Left ventricle myocardium inferior (tissue), 1 donor: ENCODE data around the gene ITGA2B. TPM values are rescaled to one million over a fixed set of nuclear protein-coding genes. Genes with fewer than 3 reads are reported as not detected.

Experiments
- DNase-seq: peaks from one replicate; pipeline ENCODE4 v3.0.0-alpha.2; 2020
- H3K27ac ChIP-seq: fragments of 200-600 bp; replicated peaks from 2 replicates; pipeline ENCODE4 v1.8.0; 2021
- H3K27me3 ChIP-seq: fragments of 200-600 bp; 2 replicates; pipeline ENCODE4 v1.8.0; 2021; ENCODE audit warnings: low read depth
- H3K36me3 ChIP-seq: fragments of 200-600 bp; 2 replicates; pipeline ENCODE4 v1.8.0; 2021
- H3K4me1 ChIP-seq: fragments of 200-600 bp; 2 replicates; pipeline ENCODE4 v1.8.0; 2021
- H3K4me3 ChIP-seq: fragments of 200-600 bp; 2 replicates; pipeline ENCODE4 v1.8.0; 2021; ENCODE audit warnings: mild to moderate bottlenecking, moderate library complexity
- H3K9me3 ChIP-seq: fragments of 200-600 bp; replicated peaks from 2 replicates; pipeline ENCODE4 v1.8.0; 2021
- CTCF ChIP-seq: fragments of 200-600 bp; IDR thresholded peaks from 2 replicates; pipeline ENCODE4 v1.8.0; 2021; ENCODE audit warnings: antibody characterized with exemption, mild to moderate bottlenecking, borderline replicate concordance
- intact Hi-C: fragments of 100-400 bp; cut with micrococcal nuclease; formaldehyde crosslinking; loops from one replicate; pipeline ENCODE4 v1.11.0; 2022
- total RNA-seq: library from RNA; stranded (reverse); fragmentation: NEBNext Ultra II Directional; extraction: Animal tissue kit (Norgen Biotek cat#: 25700); gene quantifications from one replicate; pipeline ENCODE4 v1.2.1, GENCODE V29; 2021
- donor health status: DM: no; HTN: yes; CAD: no; lungs with severe emphysema.

ITGA2B gene
- total RNA-seq, 1 donor from 2014 or later, result 0.91 TPM

DNA sequence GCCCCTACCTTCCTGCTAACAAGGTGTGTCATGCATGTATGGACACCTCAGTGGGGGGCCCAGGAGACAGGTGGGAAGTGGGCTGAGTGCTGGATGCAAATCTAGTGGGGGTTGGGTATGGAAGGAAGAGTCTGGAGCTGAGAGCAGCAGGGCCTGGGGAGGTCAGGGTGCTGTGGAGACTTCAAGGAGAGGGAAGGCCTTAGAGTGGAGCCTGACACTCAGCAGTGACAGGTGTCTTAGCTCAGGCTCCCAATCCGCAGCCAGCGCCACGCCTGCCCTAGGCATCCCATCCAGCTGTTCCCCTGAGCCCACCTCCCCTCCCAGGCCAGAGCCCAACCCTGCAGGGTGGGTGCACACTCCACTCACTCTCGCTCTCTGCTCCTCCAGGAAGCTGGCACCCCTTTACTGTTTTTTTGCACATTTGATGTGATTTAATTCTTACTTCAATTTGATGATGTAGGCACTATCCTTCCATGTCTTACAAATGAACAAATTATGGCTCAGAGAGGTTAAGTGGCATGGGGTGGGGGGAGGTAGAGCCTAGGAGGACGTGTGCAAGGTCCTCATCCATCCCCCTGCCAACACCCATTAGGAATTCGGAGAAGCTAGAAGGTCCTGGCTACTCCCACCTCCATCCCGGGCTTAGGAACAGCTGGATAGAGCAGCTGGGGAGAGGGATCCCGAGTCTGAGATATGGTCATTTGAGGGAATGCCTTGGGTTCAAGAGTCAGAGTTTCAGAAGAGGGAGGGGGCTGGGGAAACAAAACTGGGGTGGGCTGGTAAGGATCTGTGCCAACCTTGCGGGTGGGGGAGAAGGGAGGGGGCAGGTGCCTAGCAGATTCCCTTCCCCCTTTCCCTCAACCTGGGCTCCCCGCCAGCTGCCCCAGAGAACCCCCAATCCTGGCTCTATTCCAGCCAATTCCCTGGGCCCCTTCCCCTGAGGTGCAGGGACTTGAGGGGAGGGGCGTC is 27.9 kb downstream of the ITGA2B start:
- Histone ChIP-seq H3K27ac (no peak overlapping the region), H3K36me3 (no peaks in the 10 kb centered on the region), H3K4me1 (peaks cover 30% of the 10 kb centered on the region), H3K9me3 (no peaks in the 10 kb centered on the region), H3K27me3 (peaks cover 32% of the 10 kb centered on the region), H3K4me3 (no peak overlapping the region)
- no peak for DNase-seq
- intact Hi-C loops, result no loop called here
- no peak for TF ChIP-seq CTCF

- intact Hi-C loops, result no loop called here
Observed at GRCh38 chr17:44360826-44361225, 28.6 kb downstream of the ITGA2B start.

GRCh38 chr17:44360144-44360533 is 29.3 kb downstream of the ITGA2B start:
- intact Hi-C loops, result no loop called here
- H3K36me3 ChIP-seq, result no peaks in the 10 kb centered on the region
- peaks cover 20% of the 10 kb centered on the region for H3K27me3 ChIP-seq
- no peak overlapping the region for H3K4me3 ChIP-seq
- peaks cover 30% of the 10 kb centered on the region for H3K4me1 ChIP-seq
- no peak overlapping the region for H3K27ac ChIP-seq
- H3K9me3 ChIP-seq, result no peaks in the 10 kb centered on the region
- DNase-seq, result no peak
- no peak for TF ChIP-seq CTCF

More at GRCh38 chr17:44360826-44361225, 28.6 kb downstream of the ITGA2B start:
- no peak overlapping the region for H3K4me3 ChIP-seq
- H3K4me1 ChIP-seq, result peaks cover 30% of the 10 kb centered on the region
- no peaks in the 10 kb centered on the region for H3K9me3 ChIP-seq
- peaks cover 27% of the 10 kb centered on the region for H3K27me3 ChIP-seq
- no peaks in the 10 kb centered on the region for H3K36me3 ChIP-seq
- no peak for DNase-seq
- no peak for TF ChIP-seq CTCF
- no peak overlapping the region for H3K27ac ChIP-seq

DNA sequence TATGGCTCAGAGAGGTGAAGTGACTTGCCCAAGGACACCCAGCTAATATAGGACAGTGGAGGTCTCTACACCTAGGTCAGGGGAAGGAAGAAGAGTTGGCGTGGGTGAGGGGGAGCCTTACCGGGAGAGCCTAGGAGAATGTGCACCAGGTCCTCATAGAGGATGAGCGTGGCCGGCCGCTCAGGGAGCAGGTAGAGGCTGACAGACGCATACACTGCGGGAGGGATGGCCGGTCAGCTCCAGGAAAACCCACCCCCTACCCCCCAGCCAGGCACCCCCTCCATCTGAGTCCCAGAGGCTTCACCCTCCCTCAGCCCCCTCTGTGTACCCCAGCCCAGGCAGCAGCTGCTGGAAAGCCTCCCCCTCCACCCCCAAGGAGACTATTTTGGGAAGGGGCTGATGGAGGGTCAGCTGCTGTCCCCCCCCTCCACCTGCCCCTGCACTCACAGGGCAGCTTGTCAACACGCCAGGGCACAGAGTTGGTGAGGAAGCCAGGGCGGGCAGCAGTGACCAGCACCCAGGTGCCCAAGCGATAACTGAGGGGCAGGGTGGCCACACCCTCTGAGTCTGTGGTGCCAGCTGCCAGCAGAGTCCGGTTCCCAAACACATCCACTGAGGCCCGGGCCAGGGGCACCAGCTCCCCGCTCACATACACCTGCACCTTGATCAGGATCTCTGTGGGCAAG is 29.8 kb downstream of the ITGA2B start:
- no peak for TF ChIP-seq CTCF
- no peak overlapping the region for H3K27ac ChIP-seq
- H3K9me3 ChIP-seq, result no peaks in the 10 kb centered on the region
- H3K4me1 ChIP-seq, result peaks cover 30% of the 10 kb centered on the region
- intact Hi-C loops, result no loop called here
- H3K27me3 ChIP-seq, result peaks cover 15% of the 10 kb centered on the region
- H3K4me3 ChIP-seq, result no peak overlapping the region
- H3K36me3 ChIP-seq, result no peaks in the 10 kb centered on the region
- DNase-seq, result no peak

DNA sequence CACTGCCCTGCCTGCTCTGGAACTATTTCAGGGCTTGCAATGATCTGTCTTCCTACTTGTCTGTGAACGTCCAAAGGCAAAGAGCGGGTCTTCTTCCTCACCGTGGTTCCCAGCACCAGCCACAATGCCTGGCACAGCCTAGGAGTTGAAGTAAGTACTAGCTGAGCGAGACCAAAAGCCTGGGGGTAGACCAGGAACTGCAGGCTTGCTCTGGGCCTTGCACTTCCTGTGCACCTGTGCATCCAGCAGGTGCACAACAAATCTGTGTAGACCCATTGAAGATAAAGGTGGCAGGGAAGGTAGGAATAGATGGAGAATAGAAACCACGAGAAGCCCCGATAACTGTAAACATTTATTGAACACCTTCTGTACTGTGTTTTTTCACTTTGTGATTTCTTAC is 30.4 kb downstream of the ITGA2B start:
- intact Hi-C loops, result no loop called here
- DNase-seq, result no peak
- H3K9me3 ChIP-seq, result no peaks in the 10 kb centered on the region
- H3K4me3 ChIP-seq, result no peak overlapping the region
- H3K27me3 ChIP-seq, result peaks cover 13% of the 10 kb centered on the region
- peaks cover 28% of the 10 kb centered on the region for H3K4me1 ChIP-seq
- no peak for TF ChIP-seq CTCF
- no peak overlapping the region for H3K27ac ChIP-seq
- no peaks in the 10 kb centered on the region for H3K36me3 ChIP-seq
